Esophagus mucosa (tissue), 1 donor: ENCODE data around the gene ADK. TPM values are rescaled to one million over a fixed set of nuclear protein-coding genes. Genes with fewer than 3 reads are reported as not detected.
"Not testable (repeated sequence)": the region's sequence is repeated elsewhere in the genome, so short reads cannot be mapped to it uniquely, and the experiment has no call there.

Experiments
- ATAC-seq: fragments of 200-7000 bp; cut with Tn5 transposase; one replicate; pipeline ENCODE4 v1.9.1; 2020
- total RNA-seq: library from RNA; stranded (reverse); gene quantifications from one replicate; pipeline ENCODE4 v1.2.4, GENCODE V29; 2023
- donor health status: DM: yes; HTN: yes; CAD: no.

ADK gene
- total RNA-seq, 1 donor from 2014 or later, result 50.8 TPM

DNA sequence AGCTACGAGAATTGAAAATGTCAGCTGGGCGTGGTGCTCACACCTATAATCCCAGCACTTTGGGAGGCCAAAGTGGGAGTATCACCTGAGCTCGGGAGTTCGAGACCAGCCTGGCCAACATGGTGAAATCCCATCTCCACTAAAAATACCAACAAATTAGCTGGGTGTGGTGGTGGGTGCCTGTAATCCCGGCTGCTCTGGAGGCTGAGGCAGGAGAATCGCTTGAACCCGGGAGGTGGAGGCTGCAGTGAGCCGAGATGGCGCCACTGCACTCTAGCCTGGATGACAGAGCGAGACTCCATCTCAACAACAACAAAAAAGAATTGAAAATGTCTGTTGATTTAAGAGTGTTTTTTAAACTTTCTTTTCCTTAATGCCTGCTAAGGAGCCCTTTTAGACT, 4.0 kb upstream of the ADK start:
- ATAC-seq, result not testable (repeated sequence)

DNA sequence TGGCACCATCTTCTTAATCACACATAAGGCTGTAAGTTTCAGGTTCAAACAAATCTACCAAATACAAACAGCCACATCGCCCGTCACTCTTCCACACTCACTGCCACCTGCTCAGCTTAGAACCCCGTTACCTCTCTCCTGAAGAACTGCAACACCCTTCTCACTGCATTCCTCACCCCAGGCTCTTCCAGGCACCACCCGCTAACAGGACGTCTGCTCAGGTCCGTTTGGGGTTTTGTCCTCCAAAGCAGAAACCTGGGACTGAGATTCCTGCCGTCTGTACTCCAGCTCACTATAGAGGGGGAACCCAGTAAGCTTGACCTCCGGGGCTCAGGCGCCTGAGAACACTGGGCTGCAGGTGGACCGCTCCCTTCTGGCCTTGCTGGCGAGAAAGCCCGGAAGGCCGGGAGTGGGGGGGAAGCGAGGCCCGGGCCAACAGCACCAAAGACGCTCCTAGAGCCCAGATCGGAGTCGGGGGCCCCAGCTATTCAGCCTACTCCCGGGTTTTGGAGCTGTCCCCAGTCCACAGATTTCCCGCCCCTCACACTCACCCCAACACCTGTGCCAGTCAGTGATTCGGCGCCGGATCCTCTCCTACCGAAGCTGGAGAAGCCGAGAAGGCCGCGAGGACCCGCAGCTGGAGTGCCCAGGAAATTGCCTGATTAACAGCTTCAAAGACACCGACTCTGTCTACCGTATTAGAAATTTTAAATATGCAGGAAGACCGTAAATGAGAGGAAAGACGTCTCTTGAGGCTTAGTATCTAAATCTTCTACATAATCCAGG, 624 bp upstream of the ADK start, which contains the start of gene AP3M1:
TSS of gene AP3M1 (minus strand) at position 625 of the 786 bp plus-strand sequence. CDS start 12,449 bp downstream, outside the sequence.
- ATAC-seq, result peak; percentile 72

DNA sequence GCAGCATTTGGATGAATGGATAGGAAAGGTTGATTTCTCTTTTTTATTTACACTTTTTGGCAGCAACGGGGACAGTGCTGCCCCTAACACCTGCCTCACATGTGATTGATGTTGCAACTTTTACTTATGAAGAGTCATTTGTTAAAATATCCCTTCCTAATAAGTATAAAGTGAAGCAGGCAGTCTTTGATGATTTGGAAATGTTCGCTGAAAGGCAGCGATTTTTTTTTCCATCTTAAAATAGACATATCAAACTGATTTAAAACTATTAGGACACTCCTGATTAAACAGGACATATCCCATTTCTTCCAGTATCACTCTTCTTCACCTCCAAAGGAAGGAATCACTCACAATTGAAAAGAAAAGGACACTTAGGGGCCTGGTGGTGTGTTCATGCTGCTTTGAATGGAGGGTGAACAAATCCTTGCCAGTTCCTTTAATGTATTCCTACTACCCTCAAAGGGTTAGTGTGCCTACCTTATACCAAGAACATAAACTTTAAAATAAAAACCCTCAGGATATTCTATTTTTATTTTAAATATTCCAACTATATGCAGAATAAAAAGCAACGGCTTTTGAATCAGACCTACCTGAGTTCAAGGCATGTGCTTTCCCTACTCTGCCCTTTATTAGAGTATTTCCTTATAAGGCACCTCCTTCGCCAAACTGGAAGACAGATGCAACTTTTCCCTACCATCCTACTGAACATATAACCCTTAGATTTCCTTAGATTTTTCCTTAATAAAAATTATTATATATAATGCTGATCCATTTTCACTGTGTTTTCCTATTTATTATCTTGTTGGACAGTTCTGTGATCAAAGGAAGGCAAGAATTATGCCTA, 1.1 kb downstream of the ADK start:
- ATAC-seq, result no peak

DNA sequence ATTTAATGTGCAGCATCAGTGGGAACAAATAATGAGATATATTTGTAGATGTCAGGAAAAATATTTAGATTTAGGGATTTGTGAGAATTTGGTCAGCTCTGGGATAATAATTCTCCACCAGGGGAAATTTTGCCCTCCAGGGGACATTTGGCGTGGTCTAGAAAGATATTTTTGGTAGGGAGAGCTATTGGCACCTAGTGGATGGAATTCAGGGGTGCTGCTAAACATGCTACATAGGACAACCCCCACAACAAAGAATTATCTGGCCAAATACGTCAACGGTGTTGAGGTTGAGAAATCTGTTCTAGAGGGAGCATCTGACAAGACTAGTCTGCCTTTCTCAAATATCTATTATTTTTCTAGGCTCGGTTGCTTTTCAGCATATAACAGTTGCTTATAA, 2.1 kb downstream of the ADK start:
- no peak for ATAC-seq

DNA sequence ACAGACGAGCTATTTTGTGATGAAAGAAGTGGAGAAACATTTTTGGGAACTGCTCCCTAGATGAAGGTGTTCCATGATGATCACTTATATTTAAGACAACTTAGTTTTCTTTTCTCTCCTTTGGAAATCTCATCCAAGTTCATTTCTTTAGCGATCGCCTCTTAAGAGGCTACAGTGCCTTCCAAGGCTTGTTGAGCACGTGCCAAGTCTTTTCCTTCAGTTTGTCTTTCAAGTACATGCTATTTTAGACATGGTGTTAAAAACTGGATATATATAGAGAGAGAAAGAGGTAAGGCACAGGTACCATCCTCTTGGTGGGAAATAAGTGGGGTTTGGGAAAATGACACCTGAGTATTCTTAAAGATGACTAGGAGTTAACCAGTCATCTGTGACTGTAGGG, 2.7 kb downstream of the ADK start:
- ATAC-seq, result no peak

DNA sequence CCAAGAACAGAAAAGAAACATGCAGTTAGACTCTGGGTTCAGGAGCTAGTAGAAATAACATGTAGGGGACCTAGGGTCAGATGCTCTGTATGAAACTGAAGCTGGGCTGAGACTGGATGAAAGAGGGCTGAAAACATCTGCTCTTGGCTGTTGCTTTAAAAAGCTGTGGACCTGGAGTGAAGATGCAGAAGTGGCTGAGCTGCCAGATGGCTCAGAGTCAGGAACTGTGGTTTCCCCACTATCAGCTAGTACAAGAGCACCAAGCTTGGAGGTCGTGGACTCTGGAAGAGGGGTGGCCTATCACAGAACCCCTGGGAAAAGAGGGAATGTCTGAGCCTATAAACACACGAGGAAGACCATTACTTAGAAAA, 5.9 kb downstream of the ADK start:
- no peak for ATAC-seq

DNA sequence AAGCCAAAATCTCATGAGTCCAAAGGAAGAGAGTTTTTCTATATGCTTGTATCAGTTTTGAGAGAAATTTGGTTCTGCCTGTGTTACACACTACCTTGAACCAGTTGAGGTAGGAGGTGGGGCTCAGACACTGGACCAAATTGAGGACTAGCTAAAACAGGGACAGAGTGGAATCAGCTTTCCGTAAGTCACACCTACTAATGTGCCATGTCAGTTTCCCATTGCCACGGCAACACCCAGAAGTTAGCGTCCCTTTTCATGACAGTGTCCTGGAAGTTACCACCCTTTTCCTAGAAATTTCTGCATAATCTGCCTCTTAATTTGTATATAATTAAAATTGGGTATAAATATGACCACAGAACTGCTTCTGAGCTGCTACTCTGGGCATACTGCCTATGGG, 9.0 kb downstream of the ADK start:
- no peak for ATAC-seq

DNA sequence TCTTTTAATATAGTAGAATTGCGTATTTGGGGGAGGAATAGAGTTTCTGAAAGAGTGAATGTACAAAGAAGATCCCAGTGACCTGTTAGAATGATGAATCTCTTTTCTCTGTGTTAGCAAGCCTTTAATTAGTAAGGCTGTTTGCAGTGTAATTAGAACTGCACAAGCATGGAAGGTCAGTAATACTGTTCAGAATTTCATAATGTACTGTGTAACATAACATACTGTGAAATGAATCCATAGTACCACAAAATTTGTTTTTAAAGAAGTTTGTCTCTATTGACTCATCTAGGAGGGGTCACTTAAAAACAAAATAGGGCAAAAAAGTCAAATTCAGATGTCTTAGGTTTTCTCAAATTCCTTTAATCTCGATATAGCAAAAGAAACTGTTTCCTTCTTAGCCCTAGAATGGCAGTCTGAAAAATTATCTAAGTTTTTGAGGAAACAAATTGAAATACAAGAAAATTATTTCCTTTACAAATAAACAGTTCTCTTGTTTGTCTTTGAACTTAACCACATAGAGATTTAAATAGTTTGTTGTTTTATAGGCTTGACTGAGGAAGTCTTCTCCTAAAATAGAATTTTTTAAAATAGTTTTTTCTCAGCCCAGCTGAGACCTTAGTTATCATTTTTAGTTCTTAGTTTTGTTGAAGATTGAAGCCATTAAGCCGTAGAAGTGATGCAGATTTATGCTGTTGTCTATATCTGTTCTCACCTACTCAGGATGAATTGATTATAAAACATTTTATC, 12.5 kb downstream of the ADK start:
- ATAC-seq, result no peak

DNA sequence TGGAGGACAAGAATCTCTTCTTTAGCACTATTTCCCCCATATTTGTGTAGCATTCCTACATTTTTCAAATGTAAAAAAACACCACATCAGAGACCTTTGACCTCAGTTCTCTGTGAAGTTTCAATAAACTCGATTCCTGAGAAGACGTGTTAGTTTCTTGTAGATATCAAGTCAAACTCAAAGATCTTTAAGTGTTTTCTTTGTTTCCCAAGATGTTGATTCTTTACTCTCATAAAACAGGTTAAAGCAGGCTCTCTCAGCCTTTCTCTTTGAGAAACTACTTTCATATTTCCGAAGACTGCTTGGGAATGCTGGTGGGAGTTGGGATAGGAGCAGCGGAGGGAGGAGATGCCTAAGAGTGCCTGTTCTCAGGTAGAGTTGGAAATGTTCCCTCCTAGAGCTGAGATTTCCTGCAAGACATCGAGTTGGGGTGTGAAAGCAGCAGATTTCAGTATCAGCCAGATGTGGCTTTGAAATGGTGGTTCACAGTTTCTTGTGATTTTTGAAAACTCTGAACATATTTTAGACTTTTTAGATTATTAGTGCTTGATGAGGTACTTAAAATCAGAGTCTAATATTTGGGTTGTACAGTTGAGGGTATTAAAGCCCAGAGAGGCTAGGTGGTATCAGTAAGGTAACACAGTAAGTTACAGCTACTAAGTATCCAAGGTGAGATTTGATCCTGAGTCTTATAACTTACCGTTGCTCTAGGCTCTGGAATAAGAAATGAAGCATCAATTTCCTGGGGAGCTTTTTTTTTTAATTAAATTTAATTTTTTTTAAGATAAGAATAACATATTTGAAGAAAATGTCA, 13.9 kb downstream of the ADK start:
- no peak for ATAC-seq

DNA sequence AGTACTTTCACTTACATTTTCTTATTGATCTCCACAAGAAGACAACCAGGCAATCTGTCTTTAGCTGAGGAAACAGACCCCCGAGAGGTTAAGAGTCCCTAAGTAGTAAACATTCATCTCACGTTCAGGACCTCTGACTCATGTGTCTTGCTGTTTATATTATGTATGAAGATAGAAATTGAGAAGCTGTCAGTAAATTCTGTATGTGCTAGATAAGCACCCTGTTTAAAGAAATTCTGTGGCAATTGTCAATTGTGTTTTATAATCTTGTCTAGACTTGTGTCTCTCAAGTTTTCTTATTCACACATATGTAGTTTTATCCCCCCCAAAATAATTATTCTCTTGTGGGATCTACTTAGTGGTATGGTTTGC, 14.5 kb downstream of the ADK start:
- no peak for ATAC-seq

DNA sequence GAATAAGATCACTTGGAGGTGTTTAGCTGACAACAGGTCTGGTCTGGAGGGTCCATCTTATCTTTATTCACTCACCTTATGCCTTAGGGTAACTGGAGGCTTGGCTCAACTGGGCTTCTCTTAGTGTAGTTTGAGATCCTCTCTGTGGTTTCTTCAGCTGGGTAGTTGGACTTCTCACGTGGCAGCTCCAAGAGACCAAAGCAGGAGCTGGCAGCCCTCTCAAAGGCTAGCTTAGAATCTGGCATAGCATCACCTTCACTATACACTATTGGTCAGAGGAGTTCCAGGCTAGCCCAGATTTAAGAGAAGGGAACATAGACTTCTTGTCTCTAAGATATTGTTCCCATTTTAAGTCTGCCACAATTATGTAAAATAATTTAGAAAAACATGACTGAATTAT, 16.4 kb downstream of the ADK start:
- ATAC-seq, result no peak

DNA sequence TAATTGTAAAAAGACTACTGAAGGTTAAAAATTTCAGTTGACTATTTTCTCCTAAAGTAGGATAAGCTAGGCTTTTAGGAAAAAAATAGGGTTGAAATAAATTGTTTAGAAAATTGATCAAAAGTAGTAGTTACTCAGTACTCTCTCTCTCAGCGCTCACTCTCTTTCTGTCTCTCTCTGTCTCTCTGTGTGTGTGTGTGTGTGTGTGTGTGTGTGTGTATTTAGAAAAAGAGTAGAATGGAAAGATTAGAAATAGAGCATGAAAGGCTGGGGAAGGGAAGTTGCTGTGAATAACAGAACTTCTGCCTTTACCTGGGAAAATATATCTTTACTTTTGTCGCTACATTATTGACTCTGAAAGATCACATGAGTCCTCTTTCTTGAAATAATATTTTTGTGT, 20.6 kb downstream of the ADK start:
- ATAC-seq, result no peak

DNA sequence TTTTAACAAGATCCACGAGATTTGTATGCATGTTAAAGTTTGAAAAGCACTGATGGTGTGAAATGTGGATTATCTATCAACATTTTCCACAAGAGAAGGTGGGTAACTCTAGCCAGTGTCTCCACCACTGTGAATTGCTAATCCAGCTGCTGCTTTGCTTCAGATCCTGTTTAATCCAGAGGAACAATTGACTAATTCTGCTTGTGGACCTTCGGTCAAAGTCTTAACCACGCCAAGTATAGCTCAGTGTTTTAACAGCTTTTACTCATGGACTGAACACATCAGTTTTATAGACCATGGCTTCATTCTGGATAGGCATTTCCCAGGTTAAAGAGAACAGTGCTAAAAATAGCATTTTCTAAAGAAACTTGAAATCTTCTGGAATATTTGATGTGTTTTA, 23.5 kb downstream of the ADK start:
- ATAC-seq, result no peak

DNA sequence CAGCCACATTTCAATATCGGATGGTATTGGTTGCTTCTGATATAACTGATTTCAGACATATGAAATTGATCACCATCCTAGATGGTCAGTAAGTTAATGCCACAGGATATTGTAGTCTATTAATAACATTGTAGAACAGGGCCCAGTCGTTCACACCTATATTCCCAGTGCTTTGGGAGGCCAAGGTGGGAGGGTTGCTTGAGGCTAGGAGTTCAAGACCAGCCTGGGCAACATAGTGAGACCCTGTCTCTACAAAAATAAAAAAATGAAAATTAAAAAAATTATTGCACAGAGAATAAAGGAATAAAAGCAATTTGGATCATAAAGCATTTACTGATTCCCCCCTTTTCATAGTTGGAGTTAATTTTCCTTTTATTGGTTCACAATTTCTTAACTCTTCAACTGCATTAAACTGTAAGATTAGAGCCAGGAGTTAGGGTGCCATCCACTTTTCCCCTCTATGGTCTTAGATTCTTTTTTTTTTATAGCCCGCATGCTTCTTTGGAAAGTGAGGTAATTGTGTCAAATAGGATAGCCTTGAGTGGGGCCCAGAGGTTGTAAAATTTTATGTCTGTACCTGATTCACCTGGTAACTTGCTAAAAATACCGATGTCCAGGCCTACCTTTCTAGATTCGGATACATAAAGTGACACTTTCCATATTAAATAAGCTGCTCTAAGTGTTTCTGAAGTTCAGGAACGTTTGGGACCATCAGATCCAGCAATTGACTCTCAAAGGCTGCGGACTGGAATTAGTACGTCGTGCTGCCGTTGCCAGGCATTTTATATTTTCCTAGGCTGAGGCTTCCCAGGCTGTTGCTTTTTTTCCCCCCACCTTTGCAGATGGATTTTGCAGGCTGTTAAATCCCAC, 24.7 kb downstream of the ADK start:
- no peak for ATAC-seq

DNA sequence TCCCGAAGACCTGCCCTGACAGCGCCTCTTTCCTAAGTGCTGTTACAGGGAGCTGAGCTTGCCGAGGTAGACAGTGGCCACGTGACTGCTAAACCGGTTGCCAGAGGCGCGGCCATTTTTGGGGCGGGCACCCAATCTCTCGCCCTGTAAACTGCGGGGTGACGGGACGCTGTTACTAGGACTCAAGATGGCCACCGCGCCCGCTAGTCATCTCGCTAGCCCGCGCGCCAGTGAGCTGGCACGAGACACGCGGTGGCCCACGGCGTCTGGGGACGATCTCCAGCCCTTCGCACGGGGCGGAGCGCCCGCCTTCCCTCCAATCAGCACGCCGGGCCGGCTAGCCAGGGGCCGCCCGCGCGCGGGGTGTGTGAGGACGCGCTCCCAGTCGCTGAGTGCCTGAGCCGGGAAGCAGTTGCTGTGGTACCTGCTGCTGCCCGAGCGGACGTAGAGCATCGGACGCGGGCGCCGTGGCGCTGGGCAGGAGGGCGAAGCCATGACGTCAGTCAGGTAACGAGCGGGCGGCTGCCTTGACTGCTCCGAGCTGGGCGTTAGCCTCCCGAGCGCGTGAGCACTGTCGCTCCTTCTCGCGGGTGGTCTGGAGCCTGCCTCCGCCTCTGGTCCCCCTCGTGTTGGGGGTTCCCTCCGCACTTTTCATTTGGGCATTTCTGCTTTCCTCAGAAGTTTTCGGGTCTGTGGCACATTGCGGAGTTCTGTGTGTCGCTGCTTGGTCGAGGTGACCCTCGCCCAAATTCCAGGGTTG, 25.5 kb downstream of the ADK start:
- ATAC-seq, result peak; percentile 97

DNA sequence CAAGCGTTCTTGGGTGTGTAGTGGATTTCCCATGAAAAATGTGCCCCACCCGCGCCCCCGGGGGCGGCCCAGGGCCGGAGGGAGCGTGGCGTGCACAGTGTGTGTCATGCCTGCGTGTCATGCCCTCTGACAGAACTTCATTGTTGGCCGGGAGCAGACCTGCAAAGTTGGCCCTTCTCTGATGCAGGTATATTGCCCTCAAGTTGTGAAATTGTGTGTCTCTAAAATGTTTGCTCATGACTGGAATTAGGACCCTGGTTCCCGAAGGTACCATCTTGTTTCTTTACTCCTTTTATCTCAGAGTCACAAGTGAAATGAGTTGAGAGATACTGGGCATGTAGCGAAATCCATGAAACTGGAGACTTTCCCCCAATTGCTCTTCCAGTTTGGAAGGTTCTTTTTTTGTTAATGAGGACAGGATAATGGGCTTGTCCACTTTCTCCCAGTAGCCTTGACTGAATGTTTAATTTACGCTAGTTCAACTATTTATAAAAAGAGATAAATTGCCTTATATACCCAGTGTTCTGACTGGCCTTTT, 26.2 kb downstream of the ADK start:
- peak; percentile 74 for ATAC-seq

DNA sequence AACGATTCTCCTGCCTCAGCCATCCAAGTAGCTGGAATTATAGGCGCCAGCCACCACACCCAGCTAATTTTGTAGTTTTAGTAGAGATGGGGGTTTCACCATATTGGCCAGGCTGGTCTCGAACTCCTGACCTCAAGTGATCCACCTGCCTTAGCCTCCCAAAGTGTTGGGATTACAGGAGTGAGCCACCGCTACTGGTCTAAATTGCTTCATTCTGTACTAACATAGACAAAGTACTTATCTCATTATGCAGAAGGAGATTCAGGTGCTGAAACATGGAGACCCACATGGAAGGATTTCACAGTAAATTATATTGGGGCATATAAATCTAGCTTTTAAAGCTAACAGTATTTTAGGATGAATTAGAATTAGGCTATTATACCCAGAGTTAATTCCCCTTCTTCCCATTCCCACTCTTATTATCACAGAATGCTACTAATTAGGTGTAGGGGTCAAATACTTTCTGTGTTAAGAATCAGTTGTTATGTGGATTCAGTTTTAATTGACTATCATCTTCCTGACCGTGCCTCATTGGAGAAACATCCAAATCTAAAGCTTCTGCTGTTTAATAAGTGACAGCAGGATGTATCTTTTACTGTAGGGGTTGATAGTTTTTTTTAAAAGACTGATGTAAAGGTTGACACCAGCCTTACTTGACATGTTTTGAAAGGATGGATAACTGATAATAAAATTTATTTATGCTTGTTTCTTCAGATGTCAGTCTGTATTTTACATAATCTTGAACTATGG, 27.2 kb downstream of the ADK start:
- no peak for ATAC-seq

DNA sequence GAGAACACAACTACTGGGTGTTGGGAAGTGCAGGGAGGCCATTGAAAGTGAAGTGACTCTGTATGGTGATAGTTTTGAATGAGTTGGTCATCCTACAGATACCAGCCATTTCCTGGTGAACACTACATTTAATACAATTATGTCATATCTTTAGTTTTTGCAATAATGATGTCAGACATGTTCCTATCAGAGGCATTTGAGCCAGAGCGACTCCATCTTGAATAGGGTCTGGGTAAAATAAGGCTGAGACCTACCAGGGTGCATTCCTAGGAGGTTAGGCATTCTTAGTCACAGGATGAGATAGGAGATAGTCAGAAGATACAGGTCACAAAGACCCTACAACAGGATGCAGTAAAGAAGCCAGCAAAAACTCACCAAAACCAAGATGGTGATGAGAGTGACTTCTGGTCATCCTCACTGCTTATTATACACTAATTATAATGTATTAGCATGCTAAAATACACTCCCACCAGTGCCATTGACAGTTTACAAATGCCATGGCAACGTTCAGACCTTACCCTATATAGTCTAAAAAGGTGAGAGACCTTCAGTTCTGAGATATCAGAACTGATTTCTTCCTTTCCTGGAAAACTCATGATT, 28.2 kb downstream of the ADK start:
- no peak for ATAC-seq

DNA sequence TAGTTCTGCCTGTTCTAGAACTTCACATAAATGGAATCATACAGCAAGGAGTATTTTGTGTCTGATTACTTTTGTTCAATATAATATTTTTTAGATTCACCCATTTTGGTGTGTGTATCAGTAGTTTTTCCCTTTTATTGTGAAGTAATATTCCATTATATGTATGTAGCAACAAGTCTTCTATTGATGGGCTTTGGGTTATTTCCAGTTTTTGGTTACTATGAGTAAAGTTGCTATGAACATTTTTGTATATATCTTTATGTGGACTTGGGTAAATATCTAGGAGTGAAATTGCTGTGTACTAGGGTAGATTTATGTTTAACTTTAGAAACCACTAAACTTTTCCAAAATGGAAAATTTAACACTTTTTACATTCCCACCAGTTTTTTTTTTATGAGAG, 35.7 kb downstream of the ADK start:
- no peak for ATAC-seq
